GM19043 (cell line): ENCODE results near the gene RAB12.
A peak's percentile ranks its signal among the peaks of the same experiment; 100 is the strongest.
"Not testable (repeated sequence)": the region's sequence is repeated elsewhere in the genome, so short reads cannot be mapped to it uniquely, and the experiment has no call there.

Experiments
- ATAC-seq: cut with Tn5 transposase; IDR thresholded peaks from one replicate; pipeline ENCODE4 v1.9.1; 2021; ENCODE audit warnings: low read depth; ENCODE audit not compliant: unreplicated experiment

Gene RAB12

GRCh38 chr18:8643326-8643878 lies 34.2 kb downstream of the RAB12 start:
- no peak for ATAC-seq

GRCh38 chr18:8647359-8647758 lies 38.1 kb downstream of the RAB12 start:
- ATAC-seq: not testable (repeated sequence)

DNA sequence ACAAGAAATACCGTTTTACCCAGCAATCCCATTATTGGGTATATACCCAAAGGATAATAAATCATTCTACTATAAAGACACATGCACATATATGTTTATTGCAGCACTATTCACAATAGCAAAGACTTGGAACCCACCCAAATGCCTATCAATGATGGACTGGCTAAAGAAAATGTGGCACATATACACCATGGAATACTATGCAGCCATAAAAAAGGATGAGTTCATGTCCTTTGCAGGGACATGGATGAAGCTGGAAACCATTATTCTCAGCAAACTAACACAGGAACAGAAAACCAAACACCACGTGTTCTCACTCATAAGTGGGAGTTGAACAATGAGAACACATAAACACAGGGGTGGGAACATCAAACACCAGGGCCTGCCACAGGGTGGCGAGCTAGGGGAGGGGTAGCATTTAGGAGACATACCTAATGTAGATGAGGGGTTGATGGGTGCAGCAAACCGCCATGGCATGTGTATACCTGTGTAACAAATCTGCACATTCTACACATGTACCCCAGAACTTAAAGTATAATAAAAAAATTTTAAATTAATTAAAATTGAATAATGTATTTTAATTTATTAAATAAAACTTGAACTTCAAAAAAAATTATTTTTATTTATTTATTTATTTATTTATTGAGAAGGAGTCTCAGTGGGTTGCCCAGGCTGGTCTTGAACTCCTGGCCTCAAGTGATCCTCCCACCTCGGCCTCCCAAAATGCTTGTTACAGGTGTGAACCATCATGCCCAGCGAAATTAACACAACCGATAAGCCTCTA lies 42.4 kb downstream of the RAB12 start:
- not testable (repeated sequence) for ATAC-seq

GRCh38 chr18:8654503-8655451 lies 45.5 kb downstream of the RAB12 start:
- ATAC-seq: no peak

DNA sequence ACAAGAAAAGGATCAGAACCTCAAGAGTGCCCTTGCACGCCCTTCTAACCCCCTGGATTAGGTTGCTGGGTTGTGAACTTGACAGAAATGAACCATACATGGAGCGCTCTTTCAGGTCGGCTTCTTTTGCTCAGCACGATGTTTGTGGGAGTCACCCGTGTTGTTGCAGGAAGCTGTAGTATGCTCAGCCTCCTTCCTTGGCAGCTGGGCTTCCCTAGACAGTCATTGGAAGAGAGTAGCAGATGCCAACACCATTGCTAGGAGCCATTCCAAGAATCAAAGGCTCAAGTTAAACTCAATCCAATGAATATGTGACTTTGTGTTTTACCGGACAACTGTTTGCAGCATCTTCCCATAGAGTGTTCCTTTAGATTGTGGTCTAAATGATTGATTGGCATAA lies 47.0 kb downstream of the RAB12 start:
- no peak for ATAC-seq

GRCh38 chr18:8657050-8657820 lies 48.0 kb downstream of the RAB12 start:
- no peak for ATAC-seq

DNA sequence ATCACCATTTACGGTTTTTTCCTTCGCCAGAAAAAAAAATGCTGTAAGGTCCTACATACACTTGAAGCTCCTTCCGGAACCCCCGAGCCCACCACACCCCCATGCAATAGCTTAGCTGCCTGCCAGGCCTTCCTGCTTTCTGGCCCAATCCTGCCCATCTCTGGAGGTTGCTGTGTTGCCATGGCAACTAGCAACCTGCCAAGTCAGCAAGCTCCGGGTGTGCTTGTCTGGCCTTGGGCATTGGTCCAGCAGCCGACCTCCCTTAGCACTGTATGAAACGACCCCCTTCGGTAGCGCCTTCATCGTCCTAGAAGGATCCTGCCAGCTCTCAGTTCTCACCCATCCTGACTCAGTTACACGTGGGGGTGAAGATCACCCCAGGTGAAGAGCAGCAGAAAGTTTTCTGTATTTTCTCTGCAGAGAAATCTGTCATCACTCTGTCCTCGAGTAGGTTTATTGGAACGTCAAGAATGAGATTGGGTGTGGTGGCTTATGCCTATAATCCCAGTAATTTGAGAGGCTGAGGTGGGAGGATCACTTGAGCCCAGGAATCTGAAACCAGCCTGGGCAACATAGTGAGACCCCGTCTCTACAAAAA lies 48.7 kb downstream of the RAB12 start:
- no peak for ATAC-seq

DNA sequence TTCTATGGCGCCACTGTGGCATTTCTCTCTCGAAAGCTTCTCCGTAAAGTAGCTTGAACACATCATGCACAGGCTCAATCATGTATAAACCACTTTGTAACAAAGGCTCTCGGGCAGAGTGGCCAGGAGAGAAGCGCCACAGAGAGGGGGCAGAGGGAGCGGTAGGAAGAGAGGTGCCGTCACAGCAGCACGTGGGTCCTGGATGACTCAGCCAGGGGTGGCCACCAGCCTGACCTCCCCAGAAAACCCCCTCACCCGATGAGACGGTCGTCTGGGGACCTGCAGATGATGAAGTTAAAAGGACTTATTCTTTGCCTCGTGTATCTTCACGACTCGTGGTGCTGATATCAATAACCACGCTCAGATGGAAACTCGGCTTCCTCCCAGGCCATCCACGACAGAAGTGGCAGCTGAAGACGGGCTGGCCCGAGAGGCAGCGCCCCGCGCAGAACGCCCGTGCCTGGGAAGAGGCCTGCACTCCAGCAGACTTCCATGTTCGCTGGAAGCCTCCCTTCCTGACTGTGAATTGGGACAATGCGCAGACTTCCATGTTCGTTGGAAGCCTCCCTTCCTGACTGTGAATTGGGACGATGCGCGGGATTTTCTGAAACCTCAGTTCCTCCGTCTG lies 49.7 kb downstream of the RAB12 start:
- ATAC-seq: no peak

DNA sequence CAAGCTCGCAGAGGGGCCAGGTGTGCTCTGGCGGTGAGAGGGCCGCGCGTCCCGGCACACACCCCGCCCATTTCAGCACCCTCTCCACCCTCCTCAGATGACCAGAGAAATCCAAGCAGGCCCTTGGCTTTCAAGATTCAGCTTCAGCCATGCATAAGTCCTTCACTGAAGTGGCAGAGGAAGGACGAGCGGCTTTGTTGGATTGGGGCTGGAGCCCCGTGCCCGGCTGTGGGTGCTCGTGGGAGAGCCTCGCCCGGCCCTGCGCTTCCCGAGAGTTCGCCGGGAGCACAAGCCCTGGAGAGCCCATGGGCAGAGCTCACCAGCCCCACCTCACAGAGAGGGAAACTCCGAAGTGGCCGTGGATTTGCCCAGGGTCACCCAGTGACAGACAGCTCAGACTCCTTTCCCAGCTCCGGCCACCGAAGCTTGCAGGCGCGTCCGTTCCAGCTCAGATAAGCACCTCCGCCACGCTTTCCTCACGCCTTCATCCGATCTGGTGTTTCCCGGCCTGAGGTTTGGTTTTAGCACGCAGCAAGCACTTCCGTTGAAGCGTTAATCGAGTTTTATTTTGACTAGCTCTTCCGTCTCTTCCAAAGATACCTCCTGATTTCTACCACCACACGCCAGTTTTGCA lies 50.5 kb downstream of the RAB12 start:
- ATAC-seq: no peak

DNA sequence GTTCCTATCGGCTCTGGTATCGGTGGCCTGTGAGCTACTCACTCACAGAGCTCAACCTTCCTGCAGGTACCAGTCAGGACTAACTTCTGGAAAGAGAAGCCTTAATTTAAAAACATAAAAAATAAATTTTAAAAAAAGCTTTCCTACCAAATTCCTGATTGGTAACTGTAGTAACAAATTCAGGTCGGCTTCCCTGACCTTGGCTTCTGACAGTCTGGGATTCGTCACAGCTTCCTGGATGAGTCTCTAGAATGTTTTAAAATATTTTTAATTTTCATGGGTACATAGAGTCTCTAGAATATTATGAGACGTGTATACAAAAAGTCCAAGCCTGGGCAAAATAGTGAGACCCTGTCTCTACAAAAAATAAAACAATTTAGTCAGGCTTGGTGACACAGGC lies 51.1 kb downstream of the RAB12 start:
- ATAC-seq: no peak

GRCh38 chr18:8661754-8662559 lies 52.7 kb downstream of the RAB12 start:
- no peak for ATAC-seq

DNA sequence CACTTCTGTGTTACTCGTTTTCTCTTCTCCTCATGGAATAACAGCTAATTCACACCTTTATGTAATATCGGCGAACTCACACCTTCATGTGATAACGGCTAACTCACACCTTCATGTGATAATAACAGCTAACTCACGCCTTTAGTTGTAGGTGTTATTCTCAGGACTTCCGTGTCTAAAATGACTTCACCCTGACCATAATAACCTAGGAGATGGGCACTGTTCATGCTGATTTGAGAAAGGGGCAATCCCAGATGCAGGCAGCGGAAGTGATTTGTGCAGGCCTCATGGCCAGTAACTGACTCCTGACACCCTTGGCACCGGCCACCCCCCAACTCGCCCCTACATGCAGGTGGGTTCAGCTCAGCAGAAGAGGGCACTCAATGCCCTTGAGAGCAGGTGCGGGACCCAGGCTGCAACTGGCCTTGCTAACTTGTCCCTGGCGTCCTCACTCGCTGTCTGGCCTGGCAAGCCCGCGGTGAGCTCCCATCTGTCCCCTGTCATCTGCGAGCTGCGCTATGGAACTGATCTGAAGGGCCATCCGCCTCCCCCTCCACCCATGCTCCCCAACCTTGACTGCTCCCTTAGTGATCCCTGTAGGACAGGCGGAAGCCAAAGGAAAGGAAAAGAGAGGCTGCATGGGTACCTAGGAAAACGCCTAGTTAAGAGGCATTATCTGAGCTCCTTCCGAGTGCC lies 53.5 kb downstream of the RAB12 start:
- no peak for ATAC-seq

GRCh38 chr18:8667846-8668245 lies 58.6 kb downstream of the RAB12 start:
- ATAC-seq: no peak

DNA sequence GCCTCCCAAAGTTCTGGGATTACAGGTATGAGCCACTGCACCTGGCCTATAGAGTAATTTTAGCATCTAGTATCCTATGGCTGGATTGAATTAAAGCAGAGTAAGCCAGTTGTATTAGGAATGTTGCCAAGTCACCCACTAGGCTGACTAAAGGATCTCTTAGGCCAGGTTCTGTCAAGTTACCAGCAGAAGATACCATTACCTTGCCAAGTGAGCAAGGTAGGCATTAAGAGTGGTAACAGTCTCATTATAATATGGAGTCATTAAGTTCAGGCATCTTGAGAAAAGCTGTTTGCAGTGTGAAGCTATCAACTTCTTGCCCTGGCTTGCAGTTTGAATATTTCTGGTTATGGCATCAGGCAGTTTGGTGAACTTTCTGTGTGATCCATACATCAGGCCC lies 59.1 kb downstream of the RAB12 start:
- no peak for ATAC-seq

DNA sequence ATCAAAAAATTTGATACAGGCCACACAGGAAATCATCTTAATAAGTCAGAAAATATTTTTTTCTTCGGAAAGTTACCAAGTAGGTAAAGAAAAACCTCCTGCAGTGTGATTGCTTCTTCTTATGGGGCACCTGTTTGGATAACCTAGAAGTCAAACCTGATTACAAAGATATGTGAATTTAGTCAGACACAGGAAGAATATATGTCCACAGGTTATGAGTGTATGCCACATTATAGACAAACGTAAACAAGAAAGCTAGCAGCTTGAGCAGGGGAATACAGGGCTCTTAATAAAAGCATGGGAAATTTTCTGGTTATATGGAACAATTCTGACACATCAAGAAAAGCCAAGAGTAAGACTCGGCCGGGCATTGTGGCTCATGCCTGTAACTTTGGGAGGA lies 60.3 kb downstream of the RAB12 start:
- ATAC-seq: no peak

DNA sequence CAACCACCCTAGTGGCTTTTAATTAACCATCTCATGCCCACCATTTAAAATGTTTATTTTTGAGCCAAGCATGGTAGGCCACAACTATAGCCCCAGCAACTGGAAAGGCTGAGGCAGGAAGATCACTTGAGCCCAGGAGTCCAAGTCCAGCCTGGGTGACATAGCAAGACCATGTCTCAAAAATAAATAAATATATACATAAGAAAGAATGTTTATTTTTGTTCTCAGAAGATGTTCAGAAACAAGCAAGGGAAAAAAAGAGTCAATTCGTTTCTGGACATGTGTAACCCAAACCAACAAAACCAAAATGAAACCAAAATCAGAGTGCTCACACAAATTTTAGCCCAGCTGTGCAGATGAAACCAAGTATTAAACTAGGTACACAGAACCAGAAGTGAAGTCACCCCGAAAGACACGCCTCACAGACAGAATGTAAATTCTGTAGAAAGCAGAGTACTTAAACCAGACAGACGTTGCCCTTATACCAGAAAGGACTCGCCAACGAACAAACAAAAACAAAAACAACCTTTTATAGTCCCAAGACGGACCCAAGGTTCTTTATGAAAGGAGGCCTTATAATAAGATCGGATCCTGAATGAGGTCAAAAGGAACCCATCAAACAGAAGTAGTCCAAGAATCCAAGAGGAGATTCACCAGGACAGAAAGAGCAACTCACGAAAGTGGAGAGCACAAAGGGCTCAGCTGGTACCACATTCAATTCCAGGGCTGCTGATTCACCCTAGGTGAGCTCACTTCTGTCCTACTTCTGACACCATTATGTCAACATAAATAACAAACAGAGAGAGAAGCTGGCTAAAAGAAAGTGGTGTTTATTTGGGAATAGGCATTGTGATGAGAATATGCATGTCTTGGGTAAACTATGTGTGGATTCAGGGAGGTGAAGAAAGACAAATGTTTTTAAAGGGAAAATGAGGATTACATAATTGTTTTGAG lies 64.3 kb downstream of the RAB12 start:
- peak; percentile 93 for ATAC-seq

- no peak for ATAC-seq
Observed at GRCh38 chr18:8675057-8675456, 65.8 kb downstream of the RAB12 start.
